SH-SY5Y (cell line): ENCODE data around the gene TNFSF10.

ENCODE experiments used
- GATA2 ChIP-seq: IDR thresholded peaks from 2 replicates; pipeline ENCODE4 v1.6.1; 2011; ENCODE audit warnings: mild to moderate bottlenecking, low read depth, low read length
- GATA3 ChIP-seq: IDR thresholded peaks from 2 replicates; pipeline ENCODE4 v1.6.1; 2011; ENCODE audit warnings: low read depth, mild to moderate bottlenecking, low read length, moderate library complexity

- TF ChIP-seq GATA2 (no peak), GATA3 (no peak)
Observed at GRCh38 chr3:172513488-172513887, 9.7 kb downstream of the TNFSF10 start.
